Occipital lobe (tissue), 2 donors: ENCODE data around the gene CD300LF. TPM values are rescaled to one million over a fixed set of nuclear protein-coding genes. Genes with fewer than 3 reads are reported as not detected.

Experiments
- DNase-seq: peaks from one replicate; lab custom pipeline; 2025; lab: John Stamatoyannopoulos, UW
- total RNA-seq: library from RNA; depleted of rRNA; stranded (reverse); fragments of >200 nt; gene quantifications from one replicate; pipeline ENCODE4 v1.2.3, GENCODE V29; 2014

CD300LF gene
- total RNA-seq, 1 donor from 2014 or later = 0.16 TPM

DNA sequence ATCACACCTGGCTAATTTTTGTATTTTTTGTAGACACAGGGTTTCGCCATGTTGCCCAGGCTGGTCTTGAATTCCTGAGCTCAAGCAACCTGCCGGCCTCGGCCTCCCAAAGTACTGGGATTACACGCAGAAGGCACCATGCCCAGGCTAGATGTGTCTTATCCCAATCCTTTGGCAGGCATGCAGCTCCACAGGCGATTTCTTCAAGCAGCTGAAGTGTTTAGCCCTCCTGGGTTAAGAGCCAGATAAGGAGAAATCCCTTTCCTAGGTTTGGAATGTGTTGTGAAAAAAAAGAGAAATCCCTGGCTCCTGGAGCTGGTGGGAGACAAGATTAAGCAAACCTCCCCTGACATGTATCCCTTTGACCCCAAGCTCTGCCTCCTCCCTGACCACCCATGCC, 33.7 kb upstream of the CD300LF start:
- DNase-seq = no peak

DNA sequence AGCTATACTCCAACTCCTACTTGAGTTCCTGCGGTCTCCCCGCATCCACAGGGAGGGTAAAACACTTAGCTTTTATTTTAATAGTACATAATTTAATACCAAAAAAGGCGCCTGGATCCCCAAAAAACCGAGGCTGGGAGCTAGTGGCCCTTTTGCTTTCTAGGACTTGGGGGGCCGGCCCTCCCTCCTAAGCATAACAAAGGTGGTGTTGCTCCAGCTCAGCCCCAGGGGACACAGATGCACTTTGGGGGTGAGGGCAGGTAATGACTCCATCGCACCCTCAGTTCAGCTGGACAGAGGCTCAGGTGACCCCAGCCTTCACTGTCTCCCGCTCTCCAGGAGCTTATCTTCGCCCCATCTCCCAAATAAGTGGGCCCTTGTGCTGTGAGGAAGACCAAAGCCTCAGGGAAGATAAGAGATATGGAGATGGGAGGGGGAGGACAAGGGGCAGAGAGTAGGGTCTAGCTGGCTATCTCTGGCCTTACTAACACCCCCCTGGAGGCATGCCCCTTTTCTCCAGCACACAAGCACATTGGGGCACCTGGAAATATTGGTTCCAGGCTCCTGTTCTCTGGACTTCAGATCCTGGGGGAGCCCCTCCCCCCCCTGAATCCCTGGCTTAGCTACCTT, 32.9 kb upstream of the CD300LF start:
- no peak for DNase-seq

DNA sequence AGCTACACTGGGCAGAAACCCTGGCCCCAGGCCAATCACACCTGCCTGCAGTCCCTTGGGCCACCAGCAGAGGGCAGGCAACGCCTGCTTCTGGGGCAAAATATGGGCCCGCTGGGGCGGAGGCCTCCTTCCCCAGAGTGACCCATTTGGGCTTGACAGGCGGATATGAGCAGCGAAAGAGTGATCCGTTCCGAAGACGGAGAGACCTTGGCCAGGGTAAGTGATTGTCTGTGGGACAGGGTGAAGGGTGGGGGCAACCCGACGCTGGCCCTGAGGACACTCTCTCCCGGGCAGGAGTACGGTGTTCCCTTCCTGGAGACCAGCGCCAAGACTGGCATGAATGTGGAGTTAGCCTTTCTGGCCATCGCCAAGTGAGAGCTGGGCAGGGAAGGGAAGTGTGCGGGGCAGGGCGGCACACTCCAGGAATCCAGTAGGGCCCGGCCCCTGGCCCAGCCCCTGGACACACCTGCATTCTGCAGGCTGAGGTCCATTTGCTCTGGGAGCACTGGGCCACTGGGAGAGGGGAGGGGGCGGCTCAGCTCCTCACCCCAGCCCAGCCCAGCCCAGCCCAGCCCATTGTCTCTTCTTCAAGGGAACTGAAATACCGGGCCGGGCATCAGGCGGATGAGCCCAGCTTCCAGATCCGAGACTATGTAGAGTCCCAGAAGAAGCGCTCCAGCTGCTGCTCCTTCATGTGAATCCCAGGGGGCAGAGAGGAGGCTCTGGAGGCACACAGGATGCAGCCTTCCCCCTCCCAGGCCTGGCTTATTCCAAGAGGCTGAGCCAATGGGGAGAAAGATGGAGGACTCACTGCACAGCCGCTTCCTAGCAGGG, 32.2 kb upstream of the CD300LF start:
- DNase-seq = peak; percentile 41

DNA sequence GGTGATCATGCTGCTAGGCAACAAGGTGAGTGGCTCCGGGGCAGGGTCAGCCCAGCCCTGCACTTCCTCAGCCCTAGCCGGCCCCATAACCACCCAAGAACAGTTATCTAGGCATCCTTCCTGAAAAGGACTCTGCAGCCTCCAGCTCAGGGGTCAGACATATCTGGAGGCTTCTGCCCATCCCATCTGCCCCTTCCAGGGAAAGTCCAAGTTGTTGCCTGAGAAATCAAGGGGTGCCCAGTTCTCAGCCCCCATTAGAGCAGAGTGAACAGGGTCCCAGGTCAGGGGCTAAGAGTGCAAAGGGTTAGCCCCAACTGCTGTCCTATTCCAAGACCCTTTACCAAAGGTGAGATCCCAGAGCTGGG, 31.6 kb upstream of the CD300LF start:
- DNase-seq = no peak

DNA sequence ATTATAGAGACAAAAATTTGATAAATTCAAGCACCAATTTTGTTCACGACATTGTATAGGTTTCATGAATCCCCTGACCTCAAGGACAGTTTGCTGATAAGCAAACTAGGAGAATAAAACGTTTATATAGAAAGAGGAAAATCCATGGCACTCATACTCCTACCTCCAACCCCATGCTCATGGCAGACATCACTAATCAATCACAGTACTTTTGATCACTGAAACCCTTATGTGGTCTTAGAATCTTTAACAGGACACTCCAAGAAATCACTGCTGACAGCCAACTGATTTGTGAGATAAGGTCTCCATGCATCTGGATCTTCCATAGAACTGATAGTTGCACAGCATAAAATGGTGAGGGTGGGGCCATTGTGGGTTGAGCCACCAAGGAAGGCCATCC, 31.0 kb upstream of the CD300LF start:
- no peak for DNase-seq

DNA sequence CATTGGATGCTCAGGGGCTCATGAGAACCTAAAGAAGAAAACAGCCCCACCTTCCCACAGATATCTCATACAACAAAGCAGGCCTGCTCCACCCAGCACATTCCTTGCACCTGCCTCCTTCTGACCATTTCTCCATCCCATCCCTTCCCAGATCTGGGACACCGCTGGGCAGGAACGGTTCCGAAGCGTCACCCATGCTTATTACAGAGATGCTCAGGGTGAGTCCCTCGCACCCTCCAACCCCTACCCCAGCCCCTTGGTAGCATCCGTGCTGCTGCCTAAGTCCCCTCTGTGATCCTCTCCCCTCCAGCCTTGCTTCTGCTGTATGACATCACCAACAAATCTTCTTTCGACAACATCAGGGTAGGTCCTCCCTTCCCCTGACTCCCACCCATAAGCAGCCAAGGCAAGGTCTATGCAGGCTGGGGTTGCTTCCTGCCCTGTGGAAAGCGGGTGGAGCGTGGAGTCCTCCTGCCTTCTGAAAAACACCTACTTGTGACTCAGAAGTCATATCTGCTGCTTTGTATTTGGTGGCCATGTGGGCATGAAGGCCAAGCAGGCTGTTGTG, 30.3 kb upstream of the CD300LF start:
- DNase-seq = no peak

DNA sequence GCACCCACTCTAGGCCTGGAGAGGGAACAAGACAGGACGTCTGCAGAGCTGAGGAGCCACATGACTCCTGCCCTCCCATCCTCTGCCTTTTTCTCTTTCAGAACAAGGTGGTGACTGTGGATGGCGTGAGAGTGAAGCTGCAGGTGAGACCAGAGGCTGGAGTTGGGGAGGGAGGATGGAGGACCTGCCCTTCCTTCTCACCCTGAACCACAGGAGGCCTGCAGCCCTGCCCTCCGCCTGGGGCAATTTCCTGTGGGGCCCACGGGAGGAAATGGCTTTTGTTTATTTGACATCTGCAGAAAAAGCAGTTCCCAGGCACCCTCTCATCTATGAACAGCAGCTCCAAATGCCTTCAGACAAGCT, 29.4 kb upstream of the CD300LF start:
- DNase-seq = no peak

DNA sequence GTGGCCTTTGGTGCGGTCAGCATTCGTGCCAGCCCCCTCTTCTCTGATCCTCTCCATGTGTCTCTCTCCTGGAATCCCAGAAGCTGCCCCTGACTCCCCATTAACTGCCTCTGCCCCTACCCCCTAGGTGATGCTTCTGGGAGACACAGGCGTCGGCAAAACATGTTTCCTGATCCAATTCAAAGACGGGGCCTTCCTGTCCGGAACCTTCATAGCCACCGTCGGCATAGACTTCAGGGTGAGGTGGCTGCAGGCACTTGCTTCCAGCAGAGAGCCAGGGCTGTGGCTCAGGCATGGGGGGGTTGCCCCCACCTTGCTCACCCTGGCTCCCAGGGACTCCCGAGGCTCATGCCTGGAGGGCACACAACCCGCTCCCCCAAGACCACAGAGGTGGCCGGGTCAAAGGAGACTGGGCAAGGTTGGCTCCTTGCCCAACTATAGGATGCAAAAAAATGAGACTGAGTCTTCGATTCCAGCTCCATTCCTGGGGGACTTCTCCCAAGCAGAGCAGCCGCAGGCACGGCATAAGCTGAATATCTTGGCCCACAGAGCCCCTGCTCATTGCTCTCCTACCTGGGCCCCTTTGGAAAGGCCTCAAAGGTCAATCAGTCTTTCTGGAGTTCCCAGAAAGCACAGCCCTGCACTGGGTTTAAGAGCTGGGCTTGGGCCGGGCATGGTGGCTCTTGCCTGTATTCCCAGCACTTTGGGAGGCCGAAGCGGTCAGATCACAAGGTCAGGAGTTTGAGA, 28.1 kb upstream of the CD300LF start:
- no peak for DNase-seq

DNA sequence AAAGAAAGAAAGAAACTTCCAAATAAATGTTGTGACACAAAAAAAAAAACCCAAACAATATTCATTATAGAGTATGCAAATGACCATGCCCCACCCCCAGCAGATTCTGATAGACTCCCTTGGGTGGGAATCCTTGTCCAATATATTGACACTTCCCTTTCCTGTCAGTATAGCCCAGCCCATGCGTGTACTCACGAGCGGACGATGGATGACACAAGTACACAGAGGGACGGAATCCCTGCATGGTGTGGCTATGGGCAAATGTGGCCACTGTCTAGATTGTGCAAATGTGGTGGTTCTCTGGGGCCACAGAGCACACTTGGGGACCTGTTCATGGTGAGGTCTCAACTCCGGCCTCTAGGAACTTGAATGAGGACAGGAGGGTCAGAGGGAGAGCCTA, 27.4 kb upstream of the CD300LF start:
- no peak for DNase-seq

DNA sequence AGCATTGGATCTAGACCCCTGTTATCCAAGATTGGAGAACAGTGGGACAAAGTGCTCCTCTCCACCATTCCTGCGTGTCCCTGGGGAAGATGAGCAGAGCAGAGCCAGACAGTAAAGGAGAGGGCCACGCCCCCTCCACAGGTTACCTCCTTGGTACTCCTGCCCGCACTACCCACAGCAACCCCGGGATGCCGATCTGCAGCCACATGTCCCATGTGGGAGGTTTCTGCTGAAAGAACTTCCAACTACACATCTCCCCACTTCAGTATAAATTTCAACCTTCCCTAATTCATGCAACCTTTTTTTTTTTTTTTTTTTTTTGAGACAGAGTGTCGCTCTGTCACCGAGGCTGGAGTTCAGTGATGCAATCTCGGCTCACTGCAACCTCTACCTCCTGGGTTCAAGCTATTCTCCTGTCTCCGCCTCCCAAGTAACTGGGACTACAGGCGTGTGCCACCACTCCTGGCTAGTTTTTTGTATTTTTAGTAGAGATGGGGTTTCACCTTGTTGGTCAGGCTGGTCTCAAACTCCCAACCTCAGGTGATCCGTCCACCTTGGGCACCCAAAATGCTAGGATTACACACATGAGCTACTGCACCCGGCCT, 26.6 kb upstream of the CD300LF start:
- DNase-seq = no peak

DNA sequence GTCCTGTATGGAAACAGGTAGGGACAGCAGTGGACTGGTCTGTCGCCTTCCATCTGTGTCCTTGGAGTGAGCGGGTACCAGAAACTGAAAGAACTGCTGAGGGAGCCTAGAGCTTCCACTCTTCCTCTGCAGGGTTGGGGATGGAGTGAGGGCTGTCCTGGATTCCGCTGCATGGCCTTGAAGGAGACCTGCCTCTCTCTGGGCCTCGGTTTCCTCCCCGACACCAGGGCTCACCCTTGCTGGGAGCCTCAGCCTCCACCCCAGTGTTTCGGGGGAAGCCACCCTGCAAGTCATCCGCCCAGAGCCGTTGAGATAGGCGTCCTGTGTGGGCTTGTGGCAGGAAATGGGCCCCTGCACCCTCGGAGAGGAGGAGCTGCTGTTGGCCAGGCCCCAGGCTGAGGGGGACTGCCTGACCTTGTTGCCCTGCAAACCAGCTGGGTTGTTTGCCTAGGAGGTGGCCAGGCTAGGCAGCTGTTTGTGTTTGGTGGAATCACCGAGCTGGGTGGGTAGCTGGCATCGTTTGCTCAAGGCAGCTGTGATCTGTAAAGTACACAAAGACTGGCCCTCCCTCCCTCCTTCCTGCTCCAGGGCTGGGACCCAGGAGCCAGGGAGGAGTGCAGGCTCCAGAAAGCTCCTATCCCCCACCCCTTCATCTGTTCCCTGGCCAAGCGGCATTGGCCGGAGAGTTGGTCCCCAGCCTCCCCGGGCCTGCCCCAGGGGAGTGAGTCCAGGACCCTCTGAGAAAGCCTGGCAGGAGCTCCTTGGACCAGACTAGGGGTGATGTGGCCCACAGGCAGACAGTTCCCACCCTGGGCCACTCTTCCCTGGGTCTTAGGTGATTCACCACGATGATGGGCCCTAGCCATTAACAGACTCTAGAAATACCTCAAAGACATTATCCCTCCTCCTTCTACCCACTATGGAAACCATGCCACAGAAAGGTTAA, 25.6 kb upstream of the CD300LF start:
- no peak for DNase-seq

DNA sequence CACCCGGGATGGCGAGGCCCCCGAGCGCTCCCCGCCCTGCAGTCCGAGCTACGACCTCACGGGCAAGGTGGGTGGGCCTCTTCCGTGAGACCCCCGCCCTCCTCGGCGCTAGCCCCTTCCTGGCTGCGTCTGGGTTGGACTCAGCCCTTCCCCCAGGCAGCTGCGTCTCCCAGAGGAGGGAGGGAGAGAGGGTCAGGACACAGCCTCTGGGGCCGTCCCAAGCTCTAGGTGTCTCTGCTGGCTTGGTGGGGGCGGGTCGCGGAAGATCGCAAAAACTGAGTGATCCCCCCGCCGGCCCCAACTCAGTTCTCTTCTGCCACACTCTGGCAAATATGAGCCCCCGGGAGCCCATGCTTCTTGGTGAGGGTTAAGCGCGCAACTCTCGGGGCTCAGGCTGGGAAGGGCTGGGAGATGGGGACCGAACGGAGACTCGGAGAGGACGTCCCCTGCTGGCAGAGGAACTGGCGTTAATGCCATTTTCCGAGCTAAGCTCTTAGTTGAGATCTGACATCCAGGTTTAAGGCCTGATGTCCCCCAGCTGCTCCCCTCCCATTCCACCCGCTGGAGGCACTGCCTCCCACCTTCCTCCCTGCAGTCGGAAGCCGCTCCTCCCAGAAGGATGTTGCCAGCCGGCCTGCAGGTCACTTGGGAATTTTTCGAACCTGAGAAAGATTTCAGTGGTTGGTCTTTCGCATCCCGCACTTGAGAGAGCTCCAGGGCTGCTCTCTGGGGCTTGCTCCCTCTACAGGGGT, 24.8 kb upstream of the CD300LF start:
- no peak for DNase-seq

DNA sequence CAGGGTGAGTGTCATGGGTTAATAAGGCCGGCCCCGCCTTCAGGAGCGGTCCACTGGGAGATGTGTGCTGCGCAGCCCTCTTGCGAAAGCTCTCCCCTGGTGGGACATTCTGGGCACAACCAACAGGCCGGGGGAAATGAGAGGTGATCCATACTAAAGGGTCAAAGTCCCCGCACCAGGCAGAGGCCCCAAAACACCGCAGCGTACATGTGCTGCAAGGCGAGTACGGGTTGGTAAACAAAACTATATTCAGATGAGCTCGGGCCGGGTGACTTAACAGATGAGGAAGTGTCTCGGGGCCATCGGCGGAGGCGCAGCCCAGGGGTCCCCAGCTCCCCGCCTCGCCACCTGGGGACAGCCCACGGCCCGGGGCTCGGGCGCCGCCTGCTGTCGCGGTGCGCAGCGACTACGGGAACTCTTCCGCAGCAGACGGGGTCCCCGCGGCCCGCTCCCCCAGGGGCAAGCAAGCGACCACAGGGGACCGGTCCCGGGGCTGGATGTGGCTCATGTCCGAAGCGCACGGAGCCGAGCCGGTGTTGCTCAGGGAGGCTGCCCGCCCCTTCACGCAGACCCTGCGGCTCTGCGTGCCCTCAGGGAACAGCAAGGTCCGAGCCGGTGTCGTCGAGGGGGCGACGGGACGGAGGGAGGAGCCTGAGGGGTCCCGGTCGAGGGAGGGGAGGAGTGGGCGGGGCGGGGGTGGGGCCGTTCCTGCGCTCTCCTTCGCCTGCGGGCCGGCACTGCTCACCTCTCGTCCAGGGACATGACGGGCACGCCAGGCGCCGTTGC, 24.0 kb upstream of the CD300LF start, which contains the start of gene RAB37:
Gene RAB37 (plus strand): TSS at position 744 of the 786 bp plus-strand sequence. CDS start 17 bp downstream, at position 761.
- DNase-seq = no peak

DNA sequence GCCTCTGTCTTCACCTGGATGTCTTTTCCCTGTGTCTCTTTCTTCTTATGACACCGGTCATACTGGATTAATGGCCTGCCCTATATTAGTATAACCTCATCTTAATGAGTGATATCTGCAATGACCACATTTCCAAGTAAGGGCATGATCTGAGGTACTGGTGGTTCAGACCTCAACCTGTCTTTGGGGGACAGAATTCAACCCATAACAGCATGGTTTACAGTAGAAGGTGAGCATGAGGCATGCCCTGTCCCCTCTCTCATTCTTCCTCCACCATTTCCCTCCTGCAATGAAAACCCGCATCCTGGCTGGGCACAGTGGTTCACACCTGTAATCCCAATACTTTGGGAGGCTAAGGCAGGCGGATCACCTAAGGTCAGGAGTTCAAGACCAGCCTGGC, 21.5 kb upstream of the CD300LF start:
- DNase-seq = no peak

DNA sequence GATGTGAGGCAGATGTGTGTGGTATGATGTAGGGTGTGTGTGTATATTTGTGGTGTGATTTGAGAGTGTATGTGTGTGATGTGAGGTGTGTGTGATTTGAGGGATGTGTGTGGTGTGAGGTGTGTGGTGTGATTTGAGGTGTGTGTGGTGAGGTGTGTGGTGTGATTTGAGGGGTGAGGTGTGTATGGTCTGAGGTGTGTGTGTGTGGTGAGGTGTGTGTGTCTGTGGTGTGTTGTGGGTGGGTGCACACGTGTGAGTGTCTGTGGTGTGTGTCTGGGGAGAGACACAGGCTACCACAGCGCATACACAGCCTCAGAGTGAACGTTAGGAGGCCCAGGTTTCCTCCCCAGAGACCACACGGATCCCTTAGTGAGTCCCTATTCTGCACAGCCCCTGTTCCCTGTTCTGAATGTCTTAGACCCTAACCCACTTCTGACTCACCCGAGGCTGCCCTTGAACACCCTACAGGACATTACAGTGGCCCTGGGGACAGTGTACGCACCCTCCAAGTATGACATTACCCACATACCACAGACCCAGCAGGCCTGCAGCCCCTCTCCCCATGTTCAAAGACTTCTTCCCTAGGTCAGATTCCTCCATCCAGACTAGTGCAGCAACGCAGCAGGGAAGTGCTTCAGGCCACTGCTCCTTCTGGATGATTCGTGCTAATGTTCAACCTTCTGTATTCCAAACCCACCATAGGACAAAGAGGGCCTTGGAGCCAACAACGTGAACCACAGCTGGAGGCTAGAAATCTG, 20.8 kb upstream of the CD300LF start:
- no peak for DNase-seq

DNA sequence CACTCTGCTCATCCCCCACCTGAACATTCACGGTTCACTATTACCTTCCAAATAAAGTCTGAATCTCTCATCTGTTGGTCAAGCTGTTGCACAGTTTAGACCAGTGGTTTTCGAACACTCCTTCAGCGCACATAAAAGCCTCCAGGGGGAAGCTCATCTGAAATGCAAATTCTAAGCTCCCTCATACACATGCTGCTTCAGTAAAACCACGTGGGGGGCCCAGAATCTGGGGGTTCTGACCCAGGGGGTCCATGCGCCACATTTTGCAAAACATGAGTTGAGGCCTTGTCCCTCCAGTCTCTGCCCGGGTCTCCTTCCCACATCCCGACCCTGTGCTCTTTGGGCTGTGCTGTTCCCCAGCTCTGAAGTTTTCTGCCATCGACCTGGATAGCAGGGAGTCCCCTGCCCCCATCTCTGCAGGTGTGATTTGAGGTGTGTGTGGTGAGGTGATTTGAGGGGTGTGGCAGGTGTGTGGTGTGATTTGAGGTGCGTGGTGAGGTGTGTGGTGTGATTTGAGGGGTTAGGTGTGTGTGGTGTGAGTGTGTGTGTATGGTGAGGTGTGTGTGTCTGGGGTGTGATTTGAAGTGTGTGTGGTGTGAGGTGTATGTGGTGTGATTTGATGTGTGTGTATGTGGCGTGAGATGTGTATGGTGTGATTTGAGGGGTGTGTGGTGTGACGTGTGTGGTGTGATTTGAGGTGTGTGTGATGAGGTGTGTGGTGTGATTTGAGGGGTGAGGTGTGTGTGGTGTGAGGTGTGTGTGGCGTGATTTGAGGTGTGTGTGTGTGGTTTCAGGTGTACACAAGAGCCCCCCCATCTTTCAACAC, 19.5 kb upstream of the CD300LF start:
- DNase-seq = no peak

DNA sequence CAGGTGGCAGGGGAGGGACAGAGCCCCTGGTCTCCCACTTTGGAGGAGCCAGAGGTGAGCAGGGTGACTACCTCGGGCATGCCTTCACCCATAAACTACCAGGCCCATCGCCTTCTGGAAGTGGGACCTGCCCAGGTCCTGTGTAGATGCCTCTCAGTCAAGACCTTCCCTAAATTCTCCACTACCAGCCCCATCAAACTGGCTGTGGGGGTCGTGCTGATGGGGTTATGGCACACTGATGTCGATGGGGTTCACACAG, 18.6 kb upstream of the CD300LF start:
- no peak for DNase-seq
